Uterus (tissue), 2 donors: ENCODE results near the gene TMEM132C.

ENCODE experiments used
- POLR2A ChIP-seq, 2 donors: fragments of 450-650 bp; IDR thresholded peaks; one replicate each; pipeline ENCODE4 v1.6.1; 2016; ENCODE audit warnings: antibody characterized with exemption in 2 of 2, mild to moderate bottlenecking in 1 of 2, moderate library complexity in 1 of 2
- TF ChIP-seq, protein P1 (sequence below), 4 experiments: fragments of 200-600 bp in 2 of 4; fragments of 450-650 bp in 2 of 4; sonication (generic) in 2 of 4; IDR thresholded peaks; one replicate each; pipeline ENCODE4 v1.5.1; 2016 to 2019; ENCODE audit warnings: antibody characterized with exemption in 4 of 4, mild to moderate bottlenecking in 2 of 4, moderate library complexity in 1 of 4

DNA sequence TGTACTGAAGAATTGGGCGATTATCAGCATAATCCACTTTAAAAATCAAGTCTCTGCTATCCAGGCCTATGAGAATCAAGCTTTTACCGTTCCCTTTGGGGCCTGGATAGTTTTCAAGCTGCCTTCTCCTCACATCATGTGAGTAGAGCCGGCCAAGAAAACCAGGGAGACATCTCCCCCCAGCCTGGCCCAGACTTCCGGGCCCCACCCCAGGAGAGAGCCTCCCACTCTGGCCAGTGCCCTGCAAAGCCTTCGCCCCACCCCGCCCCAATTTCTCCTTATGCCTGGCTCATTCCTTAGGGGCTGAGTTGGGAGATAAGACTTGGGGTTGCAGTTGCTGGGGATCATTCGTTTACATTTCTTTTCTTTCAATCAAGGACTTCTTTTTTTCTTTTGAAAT is 1.4 kb upstream of the TMEM132C start:
- no peak for TF ChIP-seq POLR2A (IDR thresholded peaks at IDR 0.05)
- TF ChIP-seq, protein P1, sequence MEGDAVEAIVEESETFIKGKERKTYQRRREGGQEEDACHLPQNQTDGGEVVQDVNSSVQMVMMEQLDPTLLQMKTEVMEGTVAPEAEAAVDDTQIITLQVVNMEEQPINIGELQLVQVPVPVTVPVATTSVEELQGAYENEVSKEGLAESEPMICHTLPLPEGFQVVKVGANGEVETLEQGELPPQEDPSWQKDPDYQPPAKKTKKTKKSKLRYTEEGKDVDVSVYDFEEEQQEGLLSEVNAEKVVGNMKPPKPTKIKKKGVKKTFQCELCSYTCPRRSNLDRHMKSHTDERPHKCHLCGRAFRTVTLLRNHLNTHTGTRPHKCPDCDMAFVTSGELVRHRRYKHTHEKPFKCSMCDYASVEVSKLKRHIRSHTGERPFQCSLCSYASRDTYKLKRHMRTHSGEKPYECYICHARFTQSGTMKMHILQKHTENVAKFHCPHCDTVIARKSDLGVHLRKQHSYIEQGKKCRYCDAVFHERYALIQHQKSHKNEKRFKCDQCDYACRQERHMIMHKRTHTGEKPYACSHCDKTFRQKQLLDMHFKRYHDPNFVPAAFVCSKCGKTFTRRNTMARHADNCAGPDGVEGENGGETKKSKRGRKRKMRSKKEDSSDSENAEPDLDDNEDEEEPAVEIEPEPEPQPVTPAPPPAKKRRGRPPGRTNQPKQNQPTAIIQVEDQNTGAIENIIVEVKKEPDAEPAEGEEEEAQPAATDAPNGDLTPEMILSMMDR (IDR thresholded peaks at IDR 0.05) = no peak
